ENCODE results near the gene PIK3CB. TPM values are rescaled to one million over a fixed set of nuclear protein-coding genes. Genes with fewer than 3 reads are reported as not detected.

Gene PIK3CB
- total and polyA plus RNA-seq, 2 experiments from 2014 or later, result 14.3 to 23.0 TPM

GRCh38 chr3:138775254-138775595, 59.5 kb downstream of the PIK3CB start:
- H3K36me3 ChIP-seq (replicated peaks; ENCODE audit: insufficient read depth, low read depth), result no peaks in the 10 kb centered on the region
- WGBS (ENCODE audit: low lambda C conversion rate, missing lambda C conversion rate), result 78% methylated on average over 4 of the region's 4 CpGs
- no peaks in the 10 kb centered on the region for H3K27me3 ChIP-seq
- peaks cover 8% of the 10 kb centered on the region for H3K4me1 ChIP-seq (ENCODE audit: insufficient read depth)
- peaks cover 27% of the 10 kb centered on the region for H3K79me2 ChIP-seq
- no peaks in the 10 kb centered on the region for H4K20me1 ChIP-seq (ENCODE audit: insufficient read depth, poor library complexity, severe bottlenecking)
- H3K27ac ChIP-seq, result peak overlapping the region; percentile 60
- H3K4me3 ChIP-seq, result no peak overlapping the region
- no peak overlapping the region for H3K4me2 ChIP-seq
- H3K9me2 ChIP-seq (replicated peaks; ENCODE audit: insufficient read depth), result no peaks in the 10 kb centered on the region
- no peak for TF ChIP-seq EZH2phosphoT487 (IDR thresholded peaks at IDR 0.05; ENCODE audit: low read depth, severe bottlenecking, unreplicated experiment)
- TF ChIP-seq CTCF (IDR thresholded peaks at IDR 0.05; ENCODE audit: poor library complexity), result no peak
- no peak for TF ChIP-seq EZH2 (IDR thresholded peaks at IDR 0.05; ENCODE audit: borderline replicate concordance)
- no peaks in the 10 kb centered on the region for H3K9me3 ChIP-seq (ENCODE audit: low read depth)
- DNase-seq (ENCODE audit: low spot score), result no peak
- H2AFZ ChIP-seq, result no peak overlapping the region

- H3K36me3 ChIP-seq (replicated peaks; ENCODE audit: insufficient read depth, low read depth), result no peaks in the 10 kb centered on the region
- peak; percentile 81 for DNase-seq (ENCODE audit: low spot score)
- H3K27ac ChIP-seq, result peak overlapping the region; percentile 60
- H3K9me3 ChIP-seq (ENCODE audit: low read depth), result no peaks in the 10 kb centered on the region
- peaks cover 24% of the 10 kb centered on the region for H3K79me2 ChIP-seq
- TF ChIP-seq EZH2 (IDR thresholded peaks at IDR 0.05; ENCODE audit: borderline replicate concordance) (no peak), EZH2phosphoT487 (IDR thresholded peaks at IDR 0.05; ENCODE audit: low read depth, severe bottlenecking, unreplicated experiment) (no peak), CTCF (IDR thresholded peaks at IDR 0.05; ENCODE audit: poor library complexity) (no peak)
- H2AFZ ChIP-seq, result no peak overlapping the region
- no peak overlapping the region for H3K4me3 ChIP-seq
- no peaks in the 10 kb centered on the region for H4K20me1 ChIP-seq (ENCODE audit: insufficient read depth, poor library complexity, severe bottlenecking)
- peak overlapping the region; percentile 30 for H3K4me2 ChIP-seq
- no peaks in the 10 kb centered on the region for H3K27me3 ChIP-seq
- H3K4me1 ChIP-seq (ENCODE audit: insufficient read depth), result peaks cover 8% of the 10 kb centered on the region
- H3K9me2 ChIP-seq (replicated peaks; ENCODE audit: insufficient read depth), result no peaks in the 10 kb centered on the region
These were observed 60.0 kb downstream of the PIK3CB start for GRCh38 chr3:138774529-138775253.

- Histone ChIP-seq H3K4me3 (no peak overlapping the region), H3K27ac (no peak overlapping the region), H2AFZ (no peak overlapping the region), H3K4me1 (ENCODE audit: insufficient read depth) (peaks cover 8% of the 10 kb centered on the region), H3K9me2 (replicated peaks; ENCODE audit: insufficient read depth) (no peaks in the 10 kb centered on the region), H3K27me3 (no peaks in the 10 kb centered on the region), H3K36me3 (replicated peaks; ENCODE audit: insufficient read depth, low read depth) (no peaks in the 10 kb centered on the region), H3K4me2 (no peak overlapping the region), H4K20me1 (ENCODE audit: insufficient read depth, poor library complexity, severe bottlenecking) (no peaks in the 10 kb centered on the region), H3K79me2 (peaks cover 10% of the 10 kb centered on the region), H3K9me3 (ENCODE audit: low read depth) (no peaks in the 10 kb centered on the region)
- TF ChIP-seq EZH2phosphoT487 (IDR thresholded peaks at IDR 0.05; ENCODE audit: low read depth, severe bottlenecking, unreplicated experiment) (no peak), EZH2 (IDR thresholded peaks at IDR 0.05; ENCODE audit: borderline replicate concordance) (no peak), CTCF (IDR thresholded peaks at IDR 0.05; ENCODE audit: poor library complexity) (no peak)
- WGBS (ENCODE audit: low lambda C conversion rate, missing lambda C conversion rate), result 98% methylated on average over 2 of the region's 2 CpGs
- no peak for DNase-seq (ENCODE audit: low spot score)
These were observed 63.1 kb downstream of the PIK3CB start for GRCh38 chr3:138771585-138771984.

All from hepatocyte (in vitro differentiated cells).